ENCODE data around the gene TAPBP.

Gene TAPBP

GRCh38 chr6:33250731-33251130 is 63.1 kb downstream of the TAPBP start:
- no peak for DNase-seq (ENCODE audit: extremely low read depth, low read depth)
- TF ChIP-seq CTCF (IDR thresholded peaks at IDR 0.05; ENCODE audit: low read depth, low read length), result no peak

- peak; percentile 39 for DNase-seq (ENCODE audit: extremely low read depth, low read depth)
- no peak for TF ChIP-seq CTCF (IDR thresholded peaks at IDR 0.05; ENCODE audit: low read depth, low read length)
Measured at GRCh38 chr6:33249732-33250630, 63.9 kb downstream of the TAPBP start.
